Esophagus (tissue), 2 donors: ENCODE measurements around the gene CD68. TPM values are rescaled to one million over a fixed set of nuclear protein-coding genes. Genes with fewer than 3 reads are reported as not detected.

Experiments used
- H3K27ac ChIP-seq, 2 donors: one replicate each; pipeline ENCODE4 v1.5.1; 2013; ENCODE audit warnings: low read depth in 2 of 2, mild to moderate bottlenecking in 2 of 2, inconsistent platforms in 1 of 2, low read length in 1 of 2, moderate library complexity in 1 of 2
- H3K27me3 ChIP-seq, 2 donors: one replicate each; pipeline ENCODE4 v1.6.1; 2013; ENCODE audit warnings: low read length in 2 of 2, control low read depth in 1 of 2, mild to moderate bottlenecking in 1 of 2; ENCODE audit not compliant: insufficient read depth in 2 of 2, control insufficient read depth in 1 of 2
- H3K36me3 ChIP-seq, 2 donors: one replicate each; pipeline ENCODE4 v1.6.1; 2013; ENCODE audit warnings: low read length in 1 of 2; ENCODE audit not compliant: control insufficient read depth in 2 of 2, insufficient read depth in 2 of 2
- H3K4me1 ChIP-seq, 2 donors: one replicate each; pipeline ENCODE4 v1.6.1; 2013; ENCODE audit warnings: low read length in 1 of 2; ENCODE audit not compliant: control insufficient read depth in 2 of 2, insufficient read depth in 2 of 2
- H3K4me3 ChIP-seq, 2 donors: one replicate each; pipeline ENCODE4 v1.5.1; 2013; ENCODE audit warnings: low read length in 2 of 2, mild to moderate bottlenecking in 2 of 2, low read depth in 1 of 2, moderate library complexity in 1 of 2
- H3K9me3 ChIP-seq, 2 donors: one replicate each; pipeline ENCODE4 v1.6.1; 2013; ENCODE audit warnings: mild to moderate bottlenecking in 2 of 2, low read depth in 1 of 2, low read length in 1 of 2, moderate library complexity in 1 of 2; ENCODE audit not compliant: control insufficient read depth in 2 of 2, insufficient read depth in 1 of 2
- WGBS, 2 donors: extraction: QIAGEN DNeasy Blood & Tissue Kit; methylation state at CpG; one replicate each; pipeline ENCODE4 v1.1.7; 2013; 5-methylcytosine and 5-hydroxymethylcytosine counted together
- polyA plus RNA-seq, 2 donors: library from polyadenylated mRNA; stranded (reverse); fragments of 200-250 nt; gene quantifications; one replicate each; pipeline ENCODE4 v1.2.3, GENCODE V29; 2013
- donor health status: healthy with polysubstance abuse.
- donor health status: Bipolar disorder and iron deficiency.

Gene CD68
- polyA plus RNA-seq, 2 donors = 30.5 to 62.4 TPM

DNA sequence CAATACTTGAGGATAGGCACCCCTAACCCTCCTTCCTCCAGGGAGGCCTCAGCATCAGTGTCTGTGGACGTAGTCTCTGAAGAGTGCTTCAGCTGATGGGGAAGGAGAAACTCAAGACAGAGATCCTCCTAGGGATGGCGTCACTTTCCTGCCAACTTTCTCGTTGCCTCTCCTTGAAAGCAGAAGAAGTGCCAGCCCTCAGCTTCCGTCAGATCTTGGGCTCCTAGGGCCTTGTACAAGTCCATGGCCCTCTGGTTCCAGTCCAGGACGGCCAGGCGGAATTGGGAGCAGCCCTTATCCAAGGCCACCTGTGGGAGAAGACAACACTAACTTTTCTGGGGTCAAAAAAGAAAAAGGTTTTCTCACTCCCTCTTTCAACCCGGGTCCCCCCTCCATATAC is 46.9 kb downstream of the CD68 start:
- Histone ChIP-seq H3K4me3 (no peak overlapping the region), H3K27me3 (no peaks in the 10 kb centered on the region), H3K9me3 (no peaks in the 10 kb centered on the region), H3K36me3 (no peaks in the 10 kb centered on the region), H3K4me1 (peaks cover 3 to 4% of the 10 kb centered on the region in 2 donors), H3K27ac (no peak overlapping the region)
- WGBS, 2 donors = 72 to 81% methylated on average over 7 of the region's 7 CpGs

DNA sequence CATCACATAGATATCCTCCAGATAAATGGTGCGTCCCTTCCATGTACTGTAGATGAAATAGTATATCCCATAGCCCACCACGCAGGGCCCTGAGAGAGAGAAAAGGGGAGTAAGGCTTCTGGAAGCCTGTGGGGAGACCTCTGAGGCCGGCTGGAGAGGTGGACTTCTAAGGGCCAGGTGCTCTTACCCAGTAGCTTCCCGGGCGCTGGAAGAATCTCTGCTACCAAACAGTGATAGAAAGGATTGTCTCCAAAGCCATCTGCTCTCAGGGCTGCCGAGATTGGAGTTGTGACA is 47.5 kb downstream of the CD68 start:
- 16 to 22% methylated on average over 6 of the region's 6 CpGs for WGBS, 2 donors
- H3K36me3 ChIP-seq = no peaks in the 10 kb centered on the region
- H3K4me1 ChIP-seq = peaks cover 3 to 4% of the 10 kb centered on the region in 2 donors
- H3K9me3 ChIP-seq = no peaks in the 10 kb centered on the region
- no peaks in the 10 kb centered on the region for H3K27me3 ChIP-seq
- peak overlapping the region; percentile 68 to 86 for H3K27ac ChIP-seq
- peak overlapping the region; percentile 63 to 71 for H3K4me3 ChIP-seq

DNA sequence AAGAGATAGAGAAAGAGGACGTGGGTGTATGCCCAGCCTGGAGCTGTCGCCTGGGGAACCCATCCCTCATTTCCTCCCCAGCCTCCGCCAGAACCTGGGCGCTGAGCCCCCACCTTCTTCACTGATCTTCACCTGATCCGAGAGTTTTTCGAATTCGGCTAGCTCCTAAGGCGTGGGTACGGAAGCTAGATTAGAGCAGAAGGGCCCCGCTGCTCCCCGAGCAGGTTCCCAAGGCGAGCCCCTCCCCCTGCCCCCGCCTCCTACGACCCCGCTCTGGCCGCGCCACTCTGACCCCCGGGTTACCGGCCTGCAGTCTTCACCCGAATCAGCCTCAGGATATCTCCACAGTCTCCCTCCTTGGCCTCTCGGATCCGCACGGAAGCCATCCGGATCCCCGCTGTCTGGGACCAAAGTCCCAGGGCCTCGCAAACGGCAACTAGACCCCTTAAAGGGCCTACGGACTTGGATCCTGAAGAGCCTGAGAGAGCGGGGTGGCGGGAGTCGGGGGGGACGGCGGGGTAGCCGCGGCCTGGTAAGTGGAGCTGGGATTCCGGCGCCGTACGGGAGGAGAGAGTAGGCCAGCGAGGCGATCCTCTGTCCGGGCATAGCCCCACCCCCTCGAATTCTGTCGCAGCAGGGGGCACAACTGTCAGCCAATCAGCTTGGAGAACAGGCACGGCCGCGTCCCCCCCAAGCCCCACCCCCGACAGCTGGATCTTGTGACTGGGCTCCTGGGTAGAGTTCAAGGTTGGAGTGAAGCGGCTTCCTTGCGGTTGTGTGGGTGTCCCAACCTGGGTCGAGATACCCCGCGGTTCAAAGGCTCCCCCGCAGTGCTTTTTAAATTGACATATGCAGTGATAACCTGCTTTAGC is 48.0 kb downstream of the CD68 start, which contains the start of gene SAT2:
Gene SAT2, minus strand, starts transcription at position 572 of the 872 bp plus-strand sequence. Its CDS starts 186 bp downstream, at position 386.
- peak within 1 kb of the TSS; percentile 63 to 71 for H3K4me3 ChIP-seq
- peak within 1 kb of the TSS; percentile 68 to 86 for H3K27ac ChIP-seq
- no peaks in the 10 kb centered on the region for H3K27me3 ChIP-seq
- WGBS, 2 donors = 1% methylated on average over 49 to 54 of the region's 54 CpGs
- H3K36me3 ChIP-seq = no peaks in the 10 kb centered on the region
- peaks cover 3 to 4% of the 10 kb centered on the region in 2 donors for H3K4me1 ChIP-seq
- no peaks in the 10 kb centered on the region for H3K9me3 ChIP-seq

- no peaks in the 10 kb centered on the region for H3K36me3 ChIP-seq
- H3K27me3 ChIP-seq = no peaks in the 10 kb centered on the region
- WGBS, 2 donors = 69 to 74% methylated on average over 13 of the region's 13 CpGs
- H3K4me3 ChIP-seq = no peak within 1 kb of the TSS
- H3K9me3 ChIP-seq = no peaks in the 10 kb centered on the region
- no peak within 1 kb of the TSS for H3K27ac ChIP-seq
- H3K4me1 ChIP-seq = peaks cover 3 to 4% of the 10 kb centered on the region in 2 donors
Measured at GRCh38 chr17:7629939-7630571, 50.6 kb downstream of the CD68 start, which contains the start of gene SHBG. Gene SHBG (plus strand): TSS chr17:7630135. CDS start chr17:7630173, 38 bp downstream.

Other genes starting within 250 kb of the CD68 start
- gene ACAP1, start 243.1 kb upstream of the CD68 start, polyA plus RNA-seq = 1 to 10 TPM; 5.3 to 9.7 TPM
- gene KCTD11, start 227.5 kb upstream of the CD68 start, polyA plus RNA-seq = 10 to 100 TPM; 39.3 to 75.9 TPM
- under 1 TPM in 1 of 2 donors, not detected in 1; 0.18 TPM for gene TMEM95, start 224.5 kb upstream of the CD68 start, polyA plus RNA-seq
- gene TNK1, start 198.5 kb upstream of the CD68 start, polyA plus RNA-seq = 1 to 10 TPM; 6.1 to 9.3 TPM
- 10 to 100 TPM; 24.7 to 31.0 TPM for gene PLSCR3, start 185.1 kb upstream of the CD68 start, polyA plus RNA-seq
- gene TMEM256, start 175.5 kb upstream of the CD68 start, polyA plus RNA-seq = 100 to 1,000 TPM; 105 to 158 TPM
- 1 to 10 TPM; 4.2 to 5.5 TPM for gene NLGN2, start 171.8 kb upstream of the CD68 start, polyA plus RNA-seq
- not detected for gene SPEM1, start 159.3 kb upstream of the CD68 start, polyA plus RNA-seq
- not detected for gene SPEM2, start 154.0 kb upstream of the CD68 start, polyA plus RNA-seq
- gene SPEM3, start 150.8 kb upstream of the CD68 start, polyA plus RNA-seq = not detected
- gene TMEM102, start 144.2 kb upstream of the CD68 start, polyA plus RNA-seq = 1 to 10 TPM; 6.8 to 9.8 TPM
- 10 to 100 TPM in 1 of 2 donors, 1 to 10 TPM in 1; 5.6 to 16.5 TPM for gene FGF11, start 140.1 kb upstream of the CD68 start, polyA plus RNA-seq
- 1 to 10 TPM; 7.0 to 7.4 TPM for gene CHRNB1, start 134.6 kb upstream of the CD68 start, polyA plus RNA-seq
- 10 to 100 TPM; 15.5 to 19.1 TPM for gene ZBTB4, start 100.0 kb upstream of the CD68 start, polyA plus RNA-seq
- gene SLC35G6, start 98.2 kb upstream of the CD68 start, polyA plus RNA-seq = under 1 TPM in 1 of 2 donors, not detected in 1; 0.01 TPM
- gene POLR2A, start 95.3 kb upstream of the CD68 start, polyA plus RNA-seq = 10 to 100 TPM; 33.8 to 56.6 TPM
- gene TNFSF12, start 30.6 kb upstream of the CD68 start, polyA plus RNA-seq = 10 to 100 TPM in 1 of 2 donors, 1 to 10 TPM in 1; 8.0 to 13.0 TPM
- gene TNFSF13, start 20.9 kb upstream of the CD68 start, polyA plus RNA-seq = 1 to 10 TPM; 5.4 to 5.6 TPM
- 10 to 100 TPM; 21.6 to 33.6 TPM for gene SENP3, start 17.7 kb upstream of the CD68 start, polyA plus RNA-seq
- 10 to 100 TPM; 56.9 to 60.0 TPM for gene MPDU1, start 4.2 kb downstream of the CD68 start, polyA plus RNA-seq
- gene SOX15, start 10.5 kb downstream of the CD68 start, polyA plus RNA-seq = 10 to 100 TPM; 73.3 to 94.3 TPM
- 10 to 100 TPM; 14.7 to 19.0 TPM for gene FXR2, start 35.3 kb downstream of the CD68 start, polyA plus RNA-seq
- gene SAT2, start 48.2 kb downstream of the CD68 start, polyA plus RNA-seq = 10 to 100 TPM; 54.0 to 61.2 TPM
- under 1 TPM in 1 of 2 donors, not detected in 1; 0.14 TPM for gene SHBG, start 50.5 kb downstream of the CD68 start, polyA plus RNA-seq
- under 1 TPM; 0.24 to 0.51 TPM for gene ATP1B2, start 71.3 kb downstream of the CD68 start, polyA plus RNA-seq
- gene TP53, start 107.9 kb downstream of the CD68 start, polyA plus RNA-seq = 10 to 100 TPM; 20.5 to 22.3 TPM
- gene WRAP53, start 108.8 kb downstream of the CD68 start, polyA plus RNA-seq = 10 to 100 TPM in 1 of 2 donors, 1 to 10 TPM in 1; 5.5 to 13.3 TPM
- 1 to 10 TPM in 1 of 2 donors, under 1 TPM in 1; 0.67 to 1.3 TPM for gene EFNB3, start 125.6 kb downstream of the CD68 start, polyA plus RNA-seq
- under 1 TPM; 0.06 to 0.10 TPM for gene DNAH2, start 138.1 kb downstream of the CD68 start, polyA plus RNA-seq